Suppressor macrophage treated with lipopolysaccharide for 1 hour (primary cell): Measurements from ENCODE around the gene FKBP2.

Source experiments
- DNase-seq, 3 donors: peaks; one replicate each; pipeline ENCODE4 v3.0.0-alpha.2; 2020 to 2022

FKBP2 gene

GRCh38 chr11:64286801-64287159 is 45.9 kb downstream of the FKBP2 start:
- DNase-seq, result no peak

GRCh38 chr11:64287676-64288352 is 46.9 kb downstream of the FKBP2 start:
- DNase-seq, result no peak

DNA sequence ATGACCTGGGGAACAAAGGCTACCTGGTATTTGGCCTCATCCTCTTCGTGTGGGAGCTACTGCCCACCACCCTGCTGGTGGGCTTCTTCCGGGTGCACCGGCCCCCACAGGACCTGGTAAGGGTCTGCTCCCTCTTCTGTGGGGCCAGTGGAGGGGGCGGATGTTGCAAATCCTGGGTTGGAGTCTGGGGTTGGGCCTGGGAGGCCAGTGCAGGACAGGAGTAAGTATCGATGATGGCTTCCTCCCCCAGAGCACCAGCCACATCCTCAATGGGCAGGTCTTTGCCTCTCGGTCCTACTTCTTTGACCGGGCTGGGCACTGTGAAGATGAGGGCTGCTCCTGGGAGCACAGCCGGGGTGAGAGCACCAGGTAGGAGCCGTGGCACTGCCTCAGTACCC is 47.5 kb downstream of the FKBP2 start:
- no peak for DNase-seq

- no peak for DNase-seq
These were observed 48.2 kb downstream of the FKBP2 start for GRCh38 chr11:64289002-64289564.

DNA sequence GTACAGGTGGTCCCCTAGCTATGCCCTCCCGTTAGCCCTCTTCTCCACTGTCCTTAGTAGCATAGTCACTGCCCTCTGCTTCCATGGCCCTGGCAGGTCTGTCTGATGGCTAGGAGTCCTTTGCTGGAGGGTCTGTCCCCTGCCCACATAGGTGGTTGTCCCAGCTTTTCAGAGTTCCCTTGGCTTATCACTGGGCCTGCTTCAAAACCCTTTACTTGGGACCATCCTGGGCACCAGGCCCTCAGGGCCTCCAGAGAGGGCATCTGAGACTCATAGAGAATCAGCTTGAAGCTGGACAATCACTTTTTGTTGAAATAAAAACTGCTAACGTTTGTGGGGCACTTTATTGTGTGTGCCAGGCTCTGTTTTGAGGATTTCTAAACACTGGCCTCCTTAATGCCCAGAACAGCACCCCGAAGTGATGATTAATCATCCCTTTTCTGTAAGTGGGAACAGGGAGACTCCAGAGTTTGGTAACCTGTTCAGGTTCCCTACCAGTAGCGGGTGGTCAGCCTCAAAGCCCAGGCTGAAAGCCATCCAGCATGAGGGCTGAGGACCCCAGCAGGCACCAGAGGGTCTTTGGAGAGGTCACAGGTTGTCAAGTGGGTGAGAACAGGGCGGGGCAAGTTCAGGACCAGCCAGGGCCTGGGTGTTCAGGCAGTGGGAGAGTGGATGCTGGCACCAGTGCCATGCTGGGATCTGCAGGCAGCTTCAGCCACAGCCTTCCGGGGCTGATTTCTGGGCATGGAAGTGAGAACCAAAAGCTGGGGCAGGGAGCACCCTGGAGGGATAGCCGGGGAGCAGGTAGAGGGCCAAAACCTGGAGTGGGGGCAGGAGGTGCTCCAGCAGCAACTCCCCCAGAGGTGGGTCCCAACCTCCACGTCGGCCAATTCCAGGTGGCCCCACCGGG is 49.7 kb downstream of the FKBP2 start:
- DNase-seq, result peak; percentile 52 to 57 (median 52)

GRCh38 chr11:64291262-64291751 is 50.4 kb downstream of the FKBP2 start, which contains the start of gene KCNK4:
KCNK4 (plus strand) TSS chr11:64291302; CDS start chr11:64293019, 1,717 bp downstream.
- no peak for DNase-seq

DNA sequence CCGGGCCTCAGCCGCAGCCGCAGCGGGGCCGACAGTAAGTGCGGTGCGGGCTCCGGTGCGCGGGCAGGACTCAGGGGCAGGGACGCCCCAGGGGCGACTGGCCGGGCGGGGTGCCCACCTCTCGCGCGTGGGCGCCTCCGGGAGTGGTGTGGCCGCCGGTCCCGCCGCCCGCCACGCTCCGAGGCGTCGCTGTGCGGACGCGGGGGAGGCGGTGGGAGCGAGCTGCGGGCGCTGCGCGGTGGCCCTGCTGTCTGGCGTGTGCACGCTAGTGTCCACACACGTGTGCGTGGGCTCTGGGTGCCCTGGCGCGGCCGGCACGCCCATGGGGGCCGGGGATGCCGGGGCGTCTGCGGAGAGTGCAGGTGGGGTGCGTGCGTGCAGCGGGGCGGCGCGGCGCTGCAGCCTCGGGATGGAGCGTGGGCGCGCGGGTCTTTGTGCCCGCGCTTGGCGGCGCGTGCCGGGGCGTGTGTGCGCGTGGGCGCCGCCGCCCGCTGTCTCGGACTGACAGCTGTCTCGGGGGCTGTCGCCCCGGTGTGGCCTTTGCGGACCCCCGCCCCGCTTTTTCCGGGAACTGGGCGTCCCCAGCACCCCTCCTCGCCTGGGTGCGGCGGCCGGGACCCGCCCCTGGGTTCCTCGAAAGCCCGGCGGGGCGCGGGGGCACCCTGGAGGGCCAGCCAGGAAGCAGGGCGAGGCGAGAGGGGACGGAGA is 51.0 kb downstream of the FKBP2 start:
- no peak for DNase-seq

GRCh38 chr11:64292460-64293254 is 51.8 kb downstream of the FKBP2 start:
- peak; percentile 41 to 63 (median 44) for DNase-seq
